ENCODE results near the gene RBM14.
"Not testable (repeated sequence)": the region's sequence is repeated elsewhere in the genome, so short reads cannot be mapped to it uniquely, and the experiment has no call there.

RBM14 gene

GRCh38 chr11:66600219-66600618 is 16.2 kb upstream of the RBM14 start:
- no peak for DNase-seq (ENCODE audit: low spot score)

GRCh38 chr11:66600631-66601233 is 15.7 kb upstream of the RBM14 start:
- DNase-seq (ENCODE audit: low spot score) = no peak

DNA sequence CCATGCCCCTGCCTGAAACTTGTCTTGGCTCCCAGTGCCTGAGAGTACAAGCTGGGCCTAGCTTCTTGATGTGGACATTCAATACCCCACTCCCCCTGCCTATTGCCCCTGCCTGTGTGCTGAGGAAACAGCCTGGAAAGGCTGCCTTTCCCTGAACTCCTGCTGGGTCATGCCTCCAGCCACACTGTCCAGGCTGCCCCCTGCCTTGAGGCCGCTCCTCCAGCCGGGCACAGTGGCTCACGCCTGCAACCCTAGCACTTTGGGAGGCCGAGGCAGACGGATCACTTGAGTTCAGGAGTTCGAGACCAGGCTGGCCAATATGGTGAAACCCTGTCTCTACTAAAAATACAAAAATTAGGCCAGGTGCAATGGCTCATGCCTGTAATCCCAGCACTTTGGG is 13.4 kb upstream of the RBM14 start:
- DNase-seq (ENCODE audit: low spot score) = no peak

- no peak for DNase-seq (ENCODE audit: low spot score)
Measured at GRCh38 chr11:66604155-66604554, 12.3 kb upstream of the RBM14 start.

GRCh38 chr11:66606608-66607007 is 9.8 kb upstream of the RBM14 start:
- DNase-seq (ENCODE audit: low spot score) = not testable (repeated sequence)

DNA sequence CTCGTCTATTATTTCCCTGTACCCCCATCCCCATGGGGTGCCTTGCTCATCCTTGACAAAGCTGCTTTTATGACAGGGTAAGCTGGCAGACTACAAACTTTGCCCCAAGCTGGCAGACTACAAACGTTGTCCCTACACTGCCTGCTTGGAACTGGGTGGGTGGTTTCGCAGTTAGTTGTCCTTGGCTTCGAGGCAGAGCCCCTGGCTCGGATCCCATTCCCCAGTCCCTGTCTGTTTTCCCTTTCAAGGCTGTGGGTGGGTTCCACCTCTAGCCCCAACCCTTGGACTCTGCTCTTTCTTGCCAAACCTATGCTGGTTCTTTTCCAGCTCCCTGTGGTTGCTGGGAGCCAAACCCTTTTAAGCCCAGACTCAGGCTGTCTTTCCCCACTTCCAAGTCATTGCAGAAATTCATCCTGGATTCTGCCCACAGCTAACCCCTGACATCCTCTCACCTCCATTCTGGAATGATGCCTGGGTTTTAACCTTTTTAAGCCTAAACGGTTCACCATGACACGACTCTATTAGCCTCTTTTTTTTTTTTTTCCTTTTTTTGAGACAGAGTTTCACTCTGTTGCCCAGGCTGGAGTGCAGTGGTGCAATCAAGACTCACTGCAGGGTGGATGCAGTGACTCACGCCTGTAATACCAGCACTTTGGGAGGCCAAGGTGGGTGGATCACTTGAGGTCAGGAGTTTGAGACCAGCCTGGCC is 9.2 kb upstream of the RBM14 start:
- no peak for DNase-seq (ENCODE audit: low spot score)

DNA sequence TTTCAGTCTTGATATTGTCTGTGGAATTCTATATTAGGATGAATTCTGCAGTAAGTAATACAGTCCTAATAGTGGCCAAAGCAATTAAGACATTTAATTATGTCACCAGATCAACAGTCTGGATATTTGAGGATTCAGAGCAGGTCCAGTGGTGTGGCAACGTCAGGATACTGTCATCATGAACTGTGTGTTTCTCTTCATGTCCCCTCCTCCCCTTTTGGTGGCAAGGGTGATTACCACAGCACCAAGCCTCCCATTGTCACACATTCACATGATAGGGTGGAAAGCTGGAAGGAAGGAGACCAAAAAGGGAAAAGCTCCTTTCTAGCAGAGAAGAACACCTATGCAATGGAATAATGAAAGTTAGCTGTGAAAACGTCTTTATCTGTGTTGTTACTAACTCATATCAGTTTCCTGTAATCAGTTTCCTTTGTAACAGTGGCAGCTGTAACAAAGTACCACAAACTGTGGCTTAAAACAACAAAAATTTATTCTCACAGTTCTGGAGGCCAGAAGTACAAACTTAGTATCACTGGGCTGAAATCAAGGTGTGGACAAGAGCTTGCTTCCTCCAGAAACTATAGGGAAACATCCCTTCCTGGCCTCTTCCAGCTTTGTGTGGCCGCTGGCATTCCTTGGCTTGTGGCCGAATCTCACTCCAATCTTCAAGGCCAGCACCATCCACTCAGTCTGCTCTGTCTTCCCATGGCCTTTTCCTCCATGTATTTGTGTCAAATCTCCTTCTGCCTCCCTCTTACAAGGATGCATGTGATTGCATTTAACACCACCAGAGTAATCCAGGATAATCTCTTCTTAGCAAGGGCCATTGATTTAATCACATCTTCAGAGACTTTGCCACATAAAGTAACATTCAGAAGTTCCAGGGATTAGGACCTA is 6.5 kb upstream of the RBM14 start:
- DNase-seq (ENCODE audit: low spot score) = no peak

GRCh38 chr11:66612458-66612857 is 4.0 kb upstream of the RBM14 start:
- no peak for DNase-seq (ENCODE audit: low spot score)

GRCh38 chr11:66614073-66614472 is 2.4 kb upstream of the RBM14 start:
- no peak for DNase-seq (ENCODE audit: low spot score)

GRCh38 chr11:66617155-66617834 is 865 bp downstream of the RBM14 start:
- DNase-seq (ENCODE audit: low spot score) = no peak

- DNase-seq (ENCODE audit: low spot score) = no peak
Measured at GRCh38 chr11:66619080-66619554, 2.7 kb downstream of the RBM14 start.

DNA sequence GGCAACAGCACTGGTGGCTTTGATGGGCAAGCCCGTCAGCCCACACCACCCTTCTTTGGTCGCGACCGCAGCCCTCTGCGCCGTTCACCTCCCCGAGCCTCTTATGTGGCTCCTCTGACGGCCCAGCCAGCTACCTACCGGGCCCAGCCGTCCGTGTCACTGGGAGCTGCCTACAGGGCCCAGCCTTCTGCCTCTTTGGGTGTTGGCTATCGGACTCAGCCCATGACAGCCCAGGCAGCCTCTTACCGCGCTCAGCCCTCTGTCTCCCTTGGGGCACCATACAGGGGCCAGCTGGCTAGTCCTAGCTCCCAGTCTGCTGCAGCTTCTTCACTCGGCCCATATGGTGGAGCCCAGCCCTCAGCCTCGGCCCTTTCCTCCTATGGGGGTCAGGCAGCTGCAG is 8.0 kb downstream of the RBM14 start:
- no peak for DNase-seq (ENCODE audit: low spot score)

GRCh38 chr11:66625041-66625751 is 8.8 kb downstream of the RBM14 start:
- no peak for DNase-seq (ENCODE audit: low spot score)

DNA sequence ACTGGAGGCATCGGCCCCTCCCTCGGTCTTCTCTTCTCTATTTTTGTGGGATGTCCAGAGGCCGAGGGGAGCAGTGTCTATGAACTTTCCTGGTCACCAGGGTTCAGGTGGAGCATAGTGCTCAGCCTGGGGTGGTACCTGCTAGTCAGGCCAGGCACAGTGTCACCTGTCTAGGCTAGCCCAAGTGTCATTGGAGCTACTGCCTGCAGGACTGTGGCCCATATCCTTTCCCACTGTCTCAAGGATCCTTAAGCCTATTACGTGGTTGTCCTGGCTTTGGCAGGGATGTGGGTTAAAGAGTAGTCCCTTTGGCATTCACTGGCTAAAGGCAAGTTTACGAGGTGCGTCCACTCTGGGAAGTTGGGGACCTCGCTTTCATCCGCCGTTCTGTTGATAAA is 9.3 kb downstream of the RBM14 start:
- DNase-seq (ENCODE audit: low spot score) = no peak

- no peak for DNase-seq (ENCODE audit: low spot score)
Measured at GRCh38 chr11:66626382-66626781, 10.0 kb downstream of the RBM14 start.

GRCh38 chr11:66626926-66627325 is 10.5 kb downstream of the RBM14 start:
- no peak for DNase-seq (ENCODE audit: low spot score)

GRCh38 chr11:66628061-66628603 is 11.7 kb downstream of the RBM14 start:
- DNase-seq (ENCODE audit: low spot score) = no peak

- no peak for DNase-seq (ENCODE audit: low spot score)
Measured at GRCh38 chr11:66629356-66629755, 12.9 kb downstream of the RBM14 start.

- no peak for DNase-seq (ENCODE audit: low spot score)
Measured at GRCh38 chr11:66631883-66632282, 15.5 kb downstream of the RBM14 start.

- no peak for DNase-seq (ENCODE audit: low spot score)
Measured at GRCh38 chr11:66632952-66633351, 16.5 kb downstream of the RBM14 start.

DNA sequence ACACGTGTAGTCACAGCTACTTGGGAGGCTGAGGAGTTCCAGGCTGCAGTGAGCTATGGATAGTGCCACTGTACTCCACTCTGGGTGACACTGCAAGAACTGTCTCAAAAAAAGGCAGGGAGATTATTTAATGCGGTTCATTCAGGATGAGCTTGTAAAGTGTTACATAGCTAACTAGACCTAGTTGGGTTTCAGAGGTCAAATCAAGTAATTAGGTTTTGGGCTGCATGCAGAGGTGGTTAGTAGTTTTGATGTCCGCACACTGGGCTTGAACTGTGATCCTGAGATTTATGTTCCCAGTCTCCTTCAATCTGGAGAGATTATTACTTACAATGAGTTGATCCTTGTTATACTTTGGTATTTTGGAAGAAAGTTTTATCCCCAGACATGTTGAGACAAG is 20.0 kb downstream of the RBM14 start:
- DNase-seq (ENCODE audit: low spot score) = no peak
